ENCODE results near the gene MAP6D1. TPM values are rescaled to one million over a fixed set of nuclear protein-coding genes. Genes with fewer than 3 reads are reported as not detected.

The MAP6D1 gene
- 2.1 TPM for total RNA-seq

GRCh38 chr3:183825456-183826161 lies at the start of gene MAP6D1:
Gene MAP6D1, minus strand, starts transcription at chr3:183825577. Its CDS starts 30 bp downstream, at chr3:183825547.
- DNase-seq (ENCODE audit: low spot score) = peak; percentile 49

- no peak for DNase-seq (ENCODE audit: low spot score)
Measured at GRCh38 chr3:183873914-183874313, 48.5 kb upstream of the MAP6D1 start.

- DNase-seq (ENCODE audit: low spot score) = no peak
Measured at GRCh38 chr3:183871541-183871940, 46.2 kb upstream of the MAP6D1 start.

GRCh38 chr3:183870563-183870962 lies 45.2 kb upstream of the MAP6D1 start:
- DNase-seq (ENCODE audit: low spot score) = no peak

- DNase-seq (ENCODE audit: low spot score) = no peak
Measured at GRCh38 chr3:183868796-183869195, 43.4 kb upstream of the MAP6D1 start.

GRCh38 chr3:183862610-183863009 lies 37.2 kb upstream of the MAP6D1 start:
- DNase-seq (ENCODE audit: low spot score) = no peak

GRCh38 chr3:183857863-183858262 lies 32.5 kb upstream of the MAP6D1 start:
- DNase-seq (ENCODE audit: low spot score) = no peak

- no peak for DNase-seq (ENCODE audit: low spot score)
Measured at GRCh38 chr3:183854318-183855035, 29.1 kb upstream of the MAP6D1 start.

- no peak for DNase-seq (ENCODE audit: low spot score)
Measured at GRCh38 chr3:183845608-183846288, 20.4 kb upstream of the MAP6D1 start.

- DNase-seq (ENCODE audit: low spot score) = no peak
Measured at GRCh38 chr3:183845090-183845489, 19.7 kb upstream of the MAP6D1 start.

GRCh38 chr3:183844606-183845005 lies 19.2 kb upstream of the MAP6D1 start:
- DNase-seq (ENCODE audit: low spot score) = no peak

GRCh38 chr3:183839751-183840150 lies 14.4 kb upstream of the MAP6D1 start:
- no peak for DNase-seq (ENCODE audit: low spot score)

GRCh38 chr3:183837894-183838293 lies 12.5 kb upstream of the MAP6D1 start:
- DNase-seq (ENCODE audit: low spot score) = no peak

GRCh38 chr3:183837390-183837789 lies 12.0 kb upstream of the MAP6D1 start:
- no peak for DNase-seq (ENCODE audit: low spot score)

- DNase-seq (ENCODE audit: low spot score) = no peak
Measured at GRCh38 chr3:183833516-183833915, 8.1 kb upstream of the MAP6D1 start.

- no peak for DNase-seq (ENCODE audit: low spot score)
Measured at GRCh38 chr3:183830187-183830586, 4.8 kb upstream of the MAP6D1 start.

GRCh38 chr3:183829466-183829865 lies 4.1 kb upstream of the MAP6D1 start:
- no peak for DNase-seq (ENCODE audit: low spot score)

GRCh38 chr3:183828538-183828870 lies 3.1 kb upstream of the MAP6D1 start:
- peak; percentile 32 for DNase-seq (ENCODE audit: low spot score)

- DNase-seq (ENCODE audit: low spot score) = peak; percentile 36
Measured at GRCh38 chr3:183827809-183828537, 2.6 kb upstream of the MAP6D1 start.

- peak; percentile 43 for DNase-seq (ENCODE audit: low spot score)
Measured at GRCh38 chr3:183826448-183827250, 1.3 kb upstream of the MAP6D1 start.

- peak; percentile 37 for DNase-seq (ENCODE audit: low spot score)
Measured at GRCh38 chr3:183824761-183825455, 469 bp downstream of the MAP6D1 start.

All from ureter (tissue), 1 donor.